ENCODE results near the gene CRHBP.
A peak's percentile ranks its signal among the peaks of the same experiment; 100 is the strongest.
"Not testable (repeated sequence)": the region's sequence is repeated elsewhere in the genome, so short reads cannot be mapped to it uniquely, and the experiment has no call there.

Gene CRHBP

GRCh38 chr5:76952795-76953536 is at the start of gene CRHBP:
TSS of gene CRHBP (plus strand) at chr5:76953045. CDS start at chr5:76953135, 90 bp downstream.
- DNase-seq = peak in 2 of 58 donors; percentile 25 to 70

- no peak for DNase-seq
Measured at GRCh38 chr5:76908166-76908565, 44.7 kb upstream of the CRHBP start.

DNA sequence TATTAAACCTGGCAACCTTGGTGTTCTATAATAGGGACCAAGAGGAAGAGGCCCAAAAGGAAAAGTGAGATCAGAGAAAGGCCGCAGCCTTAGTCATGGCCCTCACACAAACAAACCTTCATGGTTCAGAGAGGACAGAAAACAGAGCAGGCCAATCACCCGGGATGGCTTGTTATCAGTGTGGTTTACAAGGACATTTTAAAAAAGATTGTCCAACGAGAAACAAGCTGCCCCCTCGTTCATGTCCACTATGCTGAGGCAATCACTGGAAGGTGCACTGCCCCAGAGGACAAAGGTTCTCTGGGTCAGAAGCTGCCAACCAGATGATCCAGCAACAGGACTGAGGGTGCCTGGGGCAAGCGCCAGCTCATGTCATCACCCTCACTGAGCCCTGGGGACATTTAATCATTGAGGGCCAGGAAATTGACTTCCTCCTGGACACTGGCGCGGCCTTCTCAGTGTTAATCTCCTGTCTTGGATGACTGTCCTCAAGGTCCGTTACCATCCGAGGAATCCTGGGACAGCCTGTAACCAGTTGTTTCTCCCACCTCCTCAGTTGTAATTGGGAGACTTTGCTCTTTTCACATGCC is 42.4 kb upstream of the CRHBP start:
- not testable (repeated sequence) for DNase-seq

DNA sequence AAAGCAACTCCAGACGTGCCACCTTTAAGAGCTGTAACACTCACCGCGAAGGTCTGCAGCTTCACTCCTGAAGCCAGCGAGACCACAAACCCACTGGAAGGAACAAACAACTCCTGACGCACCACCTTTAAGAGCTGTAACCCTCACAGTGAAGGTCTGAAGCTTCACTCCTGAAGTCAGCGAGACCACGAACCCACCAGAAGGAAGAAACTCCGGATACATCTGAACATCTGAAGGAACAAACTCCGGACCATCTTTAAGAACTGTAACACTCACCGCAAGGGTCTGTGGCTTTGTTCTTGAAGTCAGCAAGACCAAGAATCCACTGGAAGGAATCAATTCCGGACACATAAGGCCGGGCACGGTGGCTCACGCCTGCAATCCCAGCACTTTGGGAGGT is 38.2 kb upstream of the CRHBP start:
- DNase-seq = not testable (repeated sequence)

- no peak for DNase-seq
Measured at GRCh38 chr5:76918539-76918938, 34.3 kb upstream of the CRHBP start.

GRCh38 chr5:76920491-76920890 is 32.4 kb upstream of the CRHBP start:
- DNase-seq = no peak

- no peak for DNase-seq
Measured at GRCh38 chr5:76926329-76927105, 26.3 kb upstream of the CRHBP start.

- peak in 5 of 58 donors; percentile 10 to 43 (median 11) for DNase-seq
Measured at GRCh38 chr5:76927961-76928360, 24.9 kb upstream of the CRHBP start.

DNA sequence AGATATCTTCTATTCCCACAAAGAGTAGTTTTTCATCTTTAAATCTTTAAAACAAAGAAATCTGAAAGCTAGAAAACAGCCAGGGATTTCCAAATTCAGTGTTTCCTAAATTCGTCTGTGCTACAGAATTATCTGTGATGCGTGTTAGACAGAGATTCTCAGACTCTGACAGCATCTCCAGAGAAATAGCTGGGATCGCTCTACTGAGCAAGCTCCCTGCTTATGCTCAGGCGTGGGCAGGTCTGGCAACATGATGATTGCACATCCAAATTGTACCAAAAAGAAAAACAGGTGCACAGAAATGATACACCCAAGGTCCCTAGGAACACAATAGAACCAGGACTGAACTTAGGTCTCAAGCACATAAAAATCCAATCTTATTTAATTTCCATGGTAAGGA is 22.8 kb upstream of the CRHBP start:
- DNase-seq = peak in 14 of 58 donors; percentile 4 to 52 (median 19)

DNA sequence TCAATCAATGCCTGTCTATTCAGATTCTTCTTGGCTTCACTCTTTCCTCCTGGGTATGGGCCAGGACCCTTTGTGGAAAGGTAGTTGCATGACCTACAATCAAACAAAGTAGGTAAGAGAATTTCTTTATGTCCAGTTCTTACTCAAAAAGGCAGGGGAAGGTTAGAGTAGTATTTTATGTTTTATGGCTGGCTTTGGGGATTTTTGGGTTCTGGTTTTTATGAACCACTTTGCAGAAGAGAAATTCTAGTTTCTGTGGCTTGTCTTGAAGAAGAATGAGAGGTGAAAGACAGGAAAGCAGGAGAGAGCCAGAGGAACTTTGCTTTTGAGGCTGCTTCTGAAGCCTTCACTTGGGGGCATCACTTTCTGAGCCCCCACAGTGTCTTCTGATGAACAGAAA is 14.7 kb upstream of the CRHBP start:
- no peak for DNase-seq

DNA sequence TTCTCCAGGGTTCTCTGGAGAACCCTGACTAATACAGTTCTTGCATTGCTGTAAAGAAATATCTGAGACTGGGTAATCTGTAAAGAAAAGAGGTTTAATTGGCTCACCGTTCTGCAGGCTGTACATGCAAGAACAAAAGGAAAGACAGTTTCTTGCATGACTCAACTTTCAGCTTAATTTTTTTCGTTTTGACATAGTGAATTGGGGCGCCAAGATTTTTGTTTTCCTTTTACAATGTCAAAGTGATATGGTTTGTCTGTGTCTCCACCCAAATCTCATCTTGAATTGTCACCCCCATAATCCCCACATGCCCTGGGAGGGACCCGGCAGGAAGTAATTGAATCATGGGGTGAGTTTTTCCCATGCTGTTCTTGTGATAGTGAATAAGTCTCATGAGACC is 11.8 kb upstream of the CRHBP start:
- no peak for DNase-seq

- no peak for DNase-seq
Measured at GRCh38 chr5:76941442-76941841, 11.4 kb upstream of the CRHBP start.

DNA sequence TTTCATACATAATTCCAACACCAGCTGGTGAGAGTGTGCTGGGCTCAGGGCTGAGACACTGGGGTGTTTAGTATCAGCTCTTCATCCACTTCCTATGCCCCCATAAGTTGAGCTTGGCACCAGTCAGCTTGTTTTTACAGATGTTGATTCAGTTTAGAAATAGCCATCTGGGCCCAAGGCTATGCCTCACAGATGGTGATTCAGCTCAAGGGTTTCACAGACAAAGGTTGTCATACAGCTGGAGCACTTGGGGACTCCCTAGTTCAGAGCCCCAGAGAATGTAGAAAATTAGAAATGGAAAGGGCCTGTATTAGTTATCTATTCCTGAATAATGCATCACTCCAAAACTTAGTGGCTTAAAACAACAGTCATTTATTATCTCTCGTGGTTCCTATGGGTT is 10.3 kb upstream of the CRHBP start:
- DNase-seq = peak in 1 of 58 donors; percentile 11

- DNase-seq = no peak
Measured at GRCh38 chr5:76943006-76943405, 9.8 kb upstream of the CRHBP start.

- peak in 9 of 58 donors; percentile 8 to 34 (median 24) for DNase-seq
Measured at GRCh38 chr5:76944638-76945037, 8.2 kb upstream of the CRHBP start.

DNA sequence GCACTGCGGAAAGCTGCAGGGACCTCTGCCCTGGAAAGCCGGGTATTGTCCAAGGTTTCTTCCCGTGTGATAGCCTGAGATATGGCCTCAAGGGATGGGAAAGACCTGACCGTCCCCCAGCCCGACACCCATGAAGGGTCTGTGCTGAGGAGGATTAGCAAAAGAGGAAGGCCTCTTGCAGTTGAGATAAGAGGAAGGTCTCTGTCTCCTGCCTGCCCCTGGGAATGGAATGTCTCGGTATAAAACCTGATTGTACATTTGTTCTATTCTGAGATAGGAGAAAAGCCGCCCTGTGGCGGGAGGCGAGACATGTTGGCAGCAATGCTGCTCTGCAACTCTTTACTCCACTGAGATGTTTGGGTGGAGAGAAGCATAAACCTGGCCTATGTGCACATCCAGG is 7.6 kb upstream of the CRHBP start:
- DNase-seq = not testable (repeated sequence)

- DNase-seq = no peak
Measured at GRCh38 chr5:76946090-76946489, 6.8 kb upstream of the CRHBP start.

GRCh38 chr5:76947082-76947503 is 5.8 kb upstream of the CRHBP start:
- no peak for DNase-seq

DNA sequence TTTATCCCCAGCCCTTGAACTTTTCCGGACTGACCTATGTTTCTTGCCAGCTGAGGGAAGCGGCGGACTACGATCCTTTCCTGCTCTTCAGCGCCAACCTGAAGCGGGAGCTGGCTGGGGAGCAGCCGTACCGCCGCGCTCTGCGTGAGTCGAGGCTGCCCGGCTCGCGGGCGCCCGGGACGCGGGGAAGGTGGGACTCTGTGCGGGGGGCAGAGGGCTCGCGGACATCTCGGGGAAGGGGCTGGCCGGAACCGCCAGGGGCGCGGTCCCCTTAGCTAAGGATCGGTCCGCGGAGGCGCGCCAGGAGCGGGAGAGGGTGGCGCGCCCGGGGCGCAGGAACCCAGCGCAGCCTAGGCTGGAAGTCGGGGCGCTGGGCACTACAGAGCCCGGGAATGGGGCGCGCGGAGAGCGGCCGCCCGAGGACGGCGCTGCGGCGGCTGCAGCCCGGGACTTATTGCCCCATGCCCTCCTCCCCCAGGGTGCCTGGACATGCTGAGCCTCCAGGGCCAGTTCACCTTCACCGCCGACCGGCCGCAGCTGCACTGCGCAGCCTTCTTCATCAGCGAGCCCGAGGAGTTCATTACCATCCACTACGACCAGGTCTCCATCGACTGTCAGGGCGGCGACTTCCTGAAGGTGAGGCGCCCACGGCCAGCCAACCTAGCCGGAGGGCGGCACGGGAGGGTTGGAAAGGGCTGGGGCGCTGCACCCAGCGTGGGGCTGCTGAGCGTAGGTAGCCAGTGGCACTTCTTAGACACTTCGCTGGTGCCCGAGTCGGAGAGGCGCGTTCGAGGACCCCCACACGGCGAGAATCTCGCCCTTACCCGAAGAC is 922 bp downstream of the CRHBP start:
- DNase-seq = peak in 7 of 58 donors; percentile 7 to 70 (median 13)

- DNase-seq = no peak
Measured at GRCh38 chr5:76954383-76954763, 1.5 kb downstream of the CRHBP start.

GRCh38 chr5:76956033-76956432 is 3.2 kb downstream of the CRHBP start:
- no peak for DNase-seq
